NCI-H1048 (cell line): ENCODE results near the gene TUB.

ENCODE experiments used
- DNase-seq: peaks from one replicate; lab custom pipeline; 2025; lab: John Stamatoyannopoulos, UW

The TUB gene

DNA sequence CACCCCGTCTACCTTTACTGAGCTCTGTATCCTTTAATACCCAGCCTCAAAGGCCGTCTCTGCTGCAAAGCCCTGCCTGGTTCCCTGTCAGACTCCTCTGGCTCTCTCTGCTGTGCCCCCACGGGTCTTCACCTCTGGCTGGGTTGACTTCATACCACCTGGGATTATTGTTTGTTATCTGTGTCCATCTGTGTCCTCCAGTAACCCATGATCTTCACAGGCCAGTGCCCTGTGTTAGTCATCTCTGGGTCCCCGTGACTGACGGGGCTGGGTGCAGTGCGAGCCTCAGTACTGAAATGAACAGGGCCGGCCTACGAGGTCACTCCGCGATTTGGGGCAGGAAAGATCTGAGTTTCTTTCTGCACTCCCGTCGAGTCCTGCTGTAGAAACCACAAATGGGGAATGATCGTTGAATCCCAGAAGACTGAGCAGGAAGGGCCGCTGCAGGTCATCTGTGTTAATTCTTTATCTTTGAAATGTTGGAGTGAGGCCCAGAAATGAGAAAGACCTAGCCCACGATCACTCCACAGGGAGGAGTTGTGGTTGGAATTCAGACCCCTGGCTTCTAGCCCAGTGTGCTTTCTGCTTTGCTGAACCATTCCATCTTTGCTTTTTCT, 12.3 kb upstream of the TUB start:
- no peak for DNase-seq

DNA sequence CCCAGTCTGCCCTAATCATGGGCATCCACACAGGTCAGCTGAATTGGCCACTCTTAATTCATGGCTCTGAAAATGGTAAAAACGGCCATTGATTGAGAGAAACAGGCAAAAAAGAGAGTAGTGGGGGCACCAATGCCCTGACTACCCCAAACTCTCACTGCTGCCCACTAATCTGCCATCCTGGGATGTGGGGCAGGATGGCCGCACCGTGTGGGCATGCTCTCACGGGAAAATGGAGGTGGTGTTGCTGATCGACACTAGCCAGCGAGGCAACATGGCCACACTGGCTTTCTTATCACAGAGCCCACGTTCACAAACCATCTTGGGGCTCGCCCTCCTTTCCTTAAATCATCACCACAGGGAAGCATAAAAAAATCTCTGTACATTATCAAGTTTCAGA, 11.2 kb upstream of the TUB start:
- no peak for DNase-seq

DNA sequence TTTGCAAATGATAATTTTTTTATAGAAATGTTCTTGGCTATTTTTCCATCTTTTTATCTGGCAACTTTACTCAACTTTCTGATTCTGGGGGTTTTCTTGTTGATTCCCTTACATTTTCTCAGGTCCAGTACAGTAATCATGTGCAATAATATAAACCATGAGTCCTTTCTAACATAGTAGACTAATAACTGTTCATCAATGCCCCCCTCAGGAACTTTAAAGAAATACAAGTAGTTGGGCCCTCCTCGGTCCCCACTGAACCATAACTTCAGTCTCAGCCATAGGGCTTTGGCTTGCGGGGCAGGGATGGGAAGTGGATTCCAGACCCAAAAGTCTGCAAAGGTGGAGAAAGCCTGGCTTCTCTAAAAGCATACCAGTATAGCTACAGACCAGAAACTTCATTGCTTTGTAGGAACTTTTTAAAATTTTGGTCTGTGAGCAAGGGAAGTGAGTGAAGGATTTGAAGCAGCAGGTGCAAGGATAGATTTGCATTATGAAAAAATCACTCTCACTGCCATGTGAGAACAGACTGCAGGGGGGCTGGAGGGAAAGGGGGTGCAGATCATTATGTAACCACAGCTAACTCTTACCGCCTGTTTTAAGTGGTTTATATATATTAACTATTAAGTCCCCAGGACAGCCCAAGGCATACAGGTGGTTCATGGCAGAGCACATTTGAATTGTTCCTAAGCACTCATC, 10.4 kb upstream of the TUB start:
- no peak for DNase-seq

DNA sequence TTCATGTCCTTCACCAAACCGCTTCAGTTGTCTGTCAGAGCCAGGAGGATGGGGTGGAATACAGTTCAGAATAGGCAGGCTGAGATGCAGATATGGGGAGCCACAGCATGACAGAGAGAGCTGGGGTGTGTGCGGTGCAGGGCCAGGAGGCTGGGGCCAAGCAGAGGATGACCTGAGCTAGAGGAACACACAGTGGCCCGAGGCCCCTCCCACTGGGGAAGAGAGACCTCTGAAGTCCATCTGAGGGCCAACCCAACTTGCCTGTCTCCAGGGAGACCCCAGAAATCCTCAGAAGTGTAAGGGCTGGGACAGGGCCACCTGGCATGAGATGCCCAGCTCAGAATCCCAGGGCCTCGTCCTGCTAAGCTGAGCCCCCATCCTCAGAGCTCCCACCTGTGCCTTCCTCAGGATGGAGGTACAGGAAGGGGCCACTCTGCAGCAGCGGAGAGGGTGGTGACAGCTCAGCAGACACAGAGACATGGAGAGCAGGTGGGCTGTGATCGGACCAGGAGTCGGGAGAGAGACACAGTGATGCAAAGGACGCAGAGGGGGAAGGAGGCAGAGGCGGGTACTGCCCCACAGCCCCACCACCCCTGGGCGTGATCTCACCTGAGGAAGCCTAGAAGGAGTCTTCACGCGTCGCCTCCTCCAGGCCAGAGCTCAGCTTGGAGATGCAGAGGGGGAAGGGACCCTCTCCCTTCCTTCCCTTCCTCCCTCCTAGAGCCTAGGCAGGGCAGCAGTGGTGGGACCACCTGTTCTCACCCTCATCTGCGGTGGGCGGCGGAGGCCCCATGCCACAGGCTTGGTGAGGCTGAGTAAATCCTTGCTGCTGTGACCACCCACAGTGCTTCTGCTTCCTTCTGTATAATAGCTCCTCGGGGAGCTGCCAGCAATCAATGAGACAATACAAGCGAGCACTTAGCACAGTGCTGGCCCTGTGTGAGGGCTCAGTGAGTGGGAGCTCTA, 9.1 kb upstream of the TUB start:
- DNase-seq = no peak

DNA sequence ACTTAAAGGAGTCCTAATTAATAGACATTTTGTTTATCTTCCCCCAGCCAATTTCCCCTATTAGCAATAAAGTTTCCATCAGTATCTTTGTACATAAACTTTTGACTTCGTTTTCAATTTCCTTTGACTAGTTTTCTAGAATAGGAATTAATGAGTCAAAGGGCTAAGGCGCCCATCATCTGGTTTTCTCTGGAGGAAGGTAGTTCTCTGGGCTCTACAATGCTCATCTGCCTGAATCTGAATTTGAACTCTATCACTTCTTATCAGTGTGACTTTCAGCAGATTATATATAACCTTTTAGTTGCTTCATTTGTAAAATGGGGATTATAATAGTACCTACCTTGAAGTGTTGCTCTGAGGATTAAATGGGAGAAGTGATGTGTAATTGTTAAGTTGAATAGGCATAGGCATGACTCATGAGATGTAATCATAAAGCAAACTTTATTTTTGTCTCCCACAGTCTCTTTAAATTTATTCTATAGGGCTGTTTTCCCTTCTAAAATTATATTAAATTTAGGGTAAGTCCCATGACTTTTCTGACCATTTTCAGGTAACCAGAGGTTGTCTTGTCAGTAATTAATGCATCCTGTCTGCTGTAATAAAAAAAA, 5.8 kb upstream of the TUB start:
- DNase-seq = no peak

DNA sequence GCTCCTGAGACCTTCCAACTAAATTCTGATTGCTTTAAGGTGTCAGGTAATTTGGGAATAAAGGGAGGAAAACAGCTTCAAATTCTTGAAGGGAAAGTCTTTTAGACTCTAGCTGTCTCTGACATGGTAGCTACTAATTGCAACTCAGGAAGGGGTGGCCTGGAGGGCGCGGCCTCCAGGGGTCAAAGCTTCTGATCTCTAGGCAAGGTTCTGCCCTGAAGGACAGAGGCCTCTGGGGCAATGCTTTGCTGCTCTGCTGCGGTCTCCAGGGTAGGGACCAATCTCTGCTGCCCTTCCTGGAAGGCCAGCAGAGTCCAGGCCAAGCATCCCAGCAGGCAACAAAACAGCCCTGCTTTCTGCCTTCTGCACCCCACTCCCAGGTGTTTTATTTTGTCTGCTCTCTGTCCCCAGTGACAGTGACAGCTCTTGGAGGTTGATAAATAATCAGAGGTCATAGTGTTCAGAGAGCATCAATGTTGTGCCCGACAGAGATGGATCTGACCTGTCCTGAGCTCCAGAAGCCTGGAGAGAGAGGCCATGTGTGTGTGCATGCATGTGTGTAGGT, 1.8 kb upstream of the TUB start:
- DNase-seq = no peak

DNA sequence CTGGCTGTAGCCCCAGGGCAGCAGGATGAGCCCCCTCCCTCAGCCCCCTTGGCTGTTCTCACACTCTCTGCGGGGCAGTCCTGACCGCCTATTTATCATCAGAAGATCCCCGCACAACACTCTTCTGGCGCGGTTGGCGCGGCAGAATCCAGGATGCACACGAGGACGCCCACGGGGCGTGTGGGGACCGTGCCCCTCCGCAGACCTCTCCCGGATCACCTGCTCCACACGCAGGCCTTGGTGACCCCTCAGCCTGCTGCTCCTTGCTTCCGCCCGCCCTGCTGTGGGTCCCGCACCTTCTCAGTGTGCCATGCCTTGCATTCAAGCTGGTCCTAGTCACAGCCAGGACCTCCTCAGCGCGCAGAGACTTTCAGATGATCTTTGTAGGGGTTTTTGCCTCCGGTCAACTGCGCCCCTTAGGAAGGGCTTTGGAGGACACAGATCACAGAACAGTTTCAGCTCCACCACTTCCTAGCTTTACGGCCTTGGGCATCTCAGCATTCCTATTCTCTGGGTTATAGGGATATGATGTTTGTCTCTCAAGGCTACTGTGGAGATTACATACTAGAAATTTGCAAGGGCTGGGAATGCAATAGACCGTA, 841 bp upstream of the TUB start:
- no peak for DNase-seq

DNA sequence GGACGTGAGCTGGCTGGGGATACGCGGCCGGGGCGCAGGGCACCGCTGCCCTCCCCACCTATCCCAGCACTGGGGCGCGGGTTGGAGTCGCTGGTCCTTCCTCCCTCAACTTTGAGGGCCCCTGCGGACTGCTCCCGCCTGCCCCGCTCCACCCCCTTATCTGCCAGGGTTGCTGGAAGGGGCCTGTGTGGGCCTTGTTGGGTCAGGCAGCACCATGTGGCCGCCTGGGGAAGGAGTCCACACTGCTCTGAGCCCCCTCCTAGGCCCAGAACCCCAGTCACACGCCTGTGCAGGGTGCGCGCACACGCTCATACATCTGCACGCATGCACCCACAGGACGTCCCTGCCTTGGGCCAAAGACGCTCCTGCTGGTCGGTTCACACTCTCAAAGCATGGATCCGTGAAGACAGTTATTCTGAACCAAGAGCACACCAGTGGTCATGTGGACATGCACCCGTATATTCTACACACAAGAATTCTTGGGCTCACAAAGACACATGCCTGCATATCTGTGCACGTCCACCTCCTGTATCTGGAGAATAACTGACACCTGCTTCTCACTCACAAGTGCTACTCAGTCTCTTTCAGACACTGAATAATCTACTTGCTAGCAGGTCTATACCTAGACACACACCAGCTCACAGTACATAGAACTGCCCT, 710 bp downstream of the TUB start:
- no peak for DNase-seq

DNA sequence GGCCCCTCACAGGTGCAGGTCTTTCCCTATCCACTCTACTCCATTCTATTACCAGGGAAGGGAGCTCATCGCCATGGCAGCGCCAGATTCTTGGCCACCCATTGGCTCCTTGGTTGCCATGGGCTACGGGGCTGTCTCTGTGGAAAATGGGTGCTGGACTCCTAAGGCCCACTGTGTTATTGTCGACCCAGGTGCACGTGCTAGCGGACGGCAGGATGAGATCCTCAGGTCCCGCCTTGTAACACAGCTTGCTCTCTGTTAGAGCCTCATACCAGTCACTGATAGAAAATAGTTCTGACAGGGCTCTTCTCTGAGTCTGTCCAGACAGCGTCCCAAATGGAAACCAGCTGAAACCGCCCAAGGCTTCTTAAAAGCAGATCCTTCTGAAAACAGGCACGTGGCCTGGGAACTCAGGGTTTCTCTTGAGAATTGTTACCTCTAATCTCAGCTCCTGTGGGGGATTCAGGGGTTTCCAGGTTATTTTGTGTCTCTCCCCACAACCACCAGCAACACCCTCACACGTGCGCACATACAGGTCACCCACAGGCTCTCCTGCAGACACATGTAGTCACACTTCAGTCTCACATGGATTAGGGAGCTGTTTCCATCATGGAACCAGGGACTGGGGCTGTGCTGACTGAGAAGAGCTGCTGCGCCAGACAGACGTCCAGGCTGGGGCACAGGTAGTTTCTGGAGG, 1.5 kb downstream of the TUB start:
- no peak for DNase-seq

DNA sequence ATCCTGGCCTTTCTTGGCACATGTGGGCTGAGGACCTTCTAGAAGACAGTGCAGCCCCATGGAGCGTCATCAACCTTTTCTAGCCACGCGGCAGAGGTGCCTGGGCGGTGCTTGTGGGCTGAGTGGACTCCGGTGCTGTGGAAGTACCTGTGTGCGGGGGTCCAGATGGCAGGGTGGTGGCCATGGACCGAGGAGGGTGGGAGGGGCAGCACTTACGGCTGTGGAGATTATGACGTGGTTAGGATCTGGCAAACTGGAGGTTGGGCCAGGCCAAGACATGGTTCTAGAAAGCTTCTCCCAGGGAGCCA, 2.0 kb downstream of the TUB start:
- no peak for DNase-seq

DNA sequence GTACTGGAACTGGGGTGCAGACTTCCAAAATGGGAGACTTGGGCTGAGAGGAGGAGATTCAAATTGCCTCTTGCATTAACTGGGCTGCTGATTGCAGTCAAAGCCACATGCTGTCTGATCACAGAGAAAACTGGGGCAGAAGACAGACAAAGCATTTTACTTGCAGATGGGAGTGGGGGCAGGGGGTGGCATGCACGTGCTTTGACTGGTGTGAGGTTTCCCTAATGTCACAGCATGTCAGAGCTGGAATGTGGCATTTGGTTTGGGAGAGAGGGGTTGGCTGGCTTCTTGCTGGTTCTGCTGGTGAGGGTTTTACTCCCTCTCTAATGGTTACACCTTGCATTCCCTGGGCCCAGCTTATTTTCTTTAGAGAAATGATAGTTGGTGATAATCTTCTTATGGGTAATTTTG, 2.9 kb downstream of the TUB start:
- no peak for DNase-seq

DNA sequence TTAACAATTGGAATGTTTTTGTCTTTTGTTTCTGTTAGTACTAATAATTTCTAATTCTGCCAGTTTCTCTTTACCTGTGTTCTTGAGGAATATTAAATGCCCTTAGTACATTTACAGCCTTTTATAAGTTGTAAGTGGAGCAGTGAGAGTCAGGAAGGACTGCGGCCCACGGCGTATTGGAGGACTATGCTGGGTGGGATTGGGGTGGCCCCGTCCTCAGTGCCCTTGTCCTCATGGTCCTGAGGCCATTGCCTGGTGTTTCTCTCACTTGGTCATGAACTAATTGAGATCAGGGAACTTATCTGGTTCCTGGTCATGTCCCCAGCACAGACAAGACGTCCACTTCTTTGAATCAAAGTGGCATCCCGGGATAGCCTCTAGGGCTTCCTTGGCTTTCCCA, 3.3 kb downstream of the TUB start:
- no peak for DNase-seq

DNA sequence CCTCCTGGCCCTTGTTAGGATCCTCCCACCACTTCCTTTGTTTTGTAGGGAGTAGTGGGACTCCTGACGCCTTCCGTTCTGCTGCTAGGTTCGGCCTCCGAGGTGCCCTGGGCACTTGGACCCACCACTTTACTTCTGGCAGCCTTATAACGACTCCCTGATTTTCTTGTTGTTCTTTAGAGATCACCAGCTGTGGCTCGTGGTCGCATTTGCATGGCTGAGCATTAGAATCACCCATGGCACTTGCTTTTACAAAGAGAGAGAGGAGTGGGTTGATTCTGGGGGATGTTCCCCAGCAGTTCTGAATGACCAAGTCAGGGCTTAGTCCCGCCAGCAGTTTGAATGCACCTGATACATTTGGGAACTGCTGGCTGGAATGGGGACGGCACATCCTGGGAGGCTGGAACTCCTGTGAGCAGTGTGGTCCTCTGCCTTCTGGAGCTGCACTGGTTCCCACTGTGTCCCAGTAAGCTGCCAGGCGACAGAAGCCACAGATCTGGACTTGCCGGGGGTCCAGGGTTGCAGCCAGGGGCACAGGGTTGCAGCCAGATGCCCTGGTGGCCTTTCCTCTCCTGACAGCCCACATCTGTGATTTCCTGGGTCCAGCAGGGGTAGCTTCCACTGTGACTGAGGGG, 4.1 kb downstream of the TUB start:
- DNase-seq = no peak

DNA sequence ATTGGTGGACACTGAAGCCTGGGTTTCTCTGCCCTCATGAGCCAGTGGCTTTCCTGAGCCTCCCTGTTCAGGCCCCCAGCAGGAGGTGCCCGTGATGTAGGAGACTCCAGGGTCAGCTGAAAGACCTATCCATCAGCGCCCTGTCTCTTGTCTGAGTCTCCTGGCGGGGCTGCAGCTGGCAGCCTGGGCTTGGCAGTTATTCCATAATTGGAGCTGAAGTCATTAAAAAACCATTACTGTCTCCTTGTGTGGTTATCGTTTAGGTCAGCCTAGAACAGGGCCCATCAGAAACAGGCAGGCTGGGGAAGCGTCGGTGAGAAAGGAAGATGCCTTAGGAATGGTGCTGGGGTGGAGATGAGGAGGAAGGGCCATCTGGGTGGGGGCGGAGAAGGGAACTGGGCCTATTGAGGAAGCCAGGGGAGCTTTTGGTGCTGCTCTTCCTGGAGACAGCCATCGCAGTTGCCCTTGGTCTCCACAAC, 5.0 kb downstream of the TUB start:
- no peak for DNase-seq

DNA sequence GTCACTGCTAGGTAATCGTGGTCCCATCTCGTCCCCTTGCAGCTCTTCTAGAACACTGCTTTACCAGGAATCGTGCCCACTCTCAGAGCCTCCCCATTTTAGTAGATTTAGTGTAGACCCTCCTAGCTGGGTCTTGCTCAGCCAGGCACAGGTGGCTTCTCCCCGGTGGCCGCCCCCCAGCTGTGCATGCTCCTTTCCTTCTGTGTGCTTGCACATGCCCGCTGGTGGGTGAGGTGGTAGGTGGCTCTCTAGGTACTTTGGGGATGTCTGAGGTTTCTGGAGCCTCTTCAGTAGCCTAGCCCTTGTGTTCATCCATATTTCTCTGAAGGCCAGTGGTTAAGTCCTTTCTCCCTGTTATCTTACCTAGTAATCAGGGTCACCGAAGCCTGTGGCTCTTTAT, 5.6 kb downstream of the TUB start:
- DNase-seq = no peak

DNA sequence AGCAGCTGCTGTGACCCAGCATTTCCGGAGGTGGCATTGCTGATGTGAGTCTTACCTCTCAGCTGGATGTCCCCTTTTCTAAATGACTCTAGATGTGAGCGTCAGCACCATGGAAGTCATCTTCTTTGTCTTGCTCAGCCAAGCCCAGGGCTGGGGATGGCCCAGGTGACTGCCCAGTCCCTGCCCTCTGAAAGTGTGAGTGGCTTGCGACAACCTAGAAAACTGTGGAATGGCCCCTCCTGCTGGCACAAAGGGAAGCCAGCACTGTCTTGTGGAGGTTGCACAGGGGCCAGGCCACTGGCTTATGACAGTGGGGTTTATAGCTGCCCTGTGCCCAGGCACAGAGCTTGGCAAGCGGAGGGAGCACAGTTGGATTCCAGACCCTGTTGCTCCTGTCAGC, 6.2 kb downstream of the TUB start:
- DNase-seq = no peak

DNA sequence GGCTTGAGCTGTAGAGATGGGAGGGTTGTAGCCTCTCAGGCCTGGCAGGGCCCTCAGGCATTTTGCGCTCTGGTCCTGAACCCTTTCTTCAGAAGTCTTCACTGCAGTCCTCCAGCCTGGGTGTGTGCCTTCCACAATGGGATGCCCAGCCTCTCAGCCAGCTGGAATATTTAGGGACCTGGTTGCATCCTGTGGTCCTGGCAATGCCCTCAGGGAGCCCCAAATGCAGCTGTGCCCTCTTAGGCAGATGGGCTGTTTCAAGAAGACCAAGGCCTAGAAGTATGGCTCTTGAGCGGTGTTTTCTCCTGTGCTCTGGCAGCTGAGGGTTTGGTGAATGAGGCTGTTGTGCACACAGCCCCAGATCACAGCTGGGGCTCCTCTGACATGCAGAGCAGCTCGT, 6.7 kb downstream of the TUB start:
- DNase-seq = no peak

DNA sequence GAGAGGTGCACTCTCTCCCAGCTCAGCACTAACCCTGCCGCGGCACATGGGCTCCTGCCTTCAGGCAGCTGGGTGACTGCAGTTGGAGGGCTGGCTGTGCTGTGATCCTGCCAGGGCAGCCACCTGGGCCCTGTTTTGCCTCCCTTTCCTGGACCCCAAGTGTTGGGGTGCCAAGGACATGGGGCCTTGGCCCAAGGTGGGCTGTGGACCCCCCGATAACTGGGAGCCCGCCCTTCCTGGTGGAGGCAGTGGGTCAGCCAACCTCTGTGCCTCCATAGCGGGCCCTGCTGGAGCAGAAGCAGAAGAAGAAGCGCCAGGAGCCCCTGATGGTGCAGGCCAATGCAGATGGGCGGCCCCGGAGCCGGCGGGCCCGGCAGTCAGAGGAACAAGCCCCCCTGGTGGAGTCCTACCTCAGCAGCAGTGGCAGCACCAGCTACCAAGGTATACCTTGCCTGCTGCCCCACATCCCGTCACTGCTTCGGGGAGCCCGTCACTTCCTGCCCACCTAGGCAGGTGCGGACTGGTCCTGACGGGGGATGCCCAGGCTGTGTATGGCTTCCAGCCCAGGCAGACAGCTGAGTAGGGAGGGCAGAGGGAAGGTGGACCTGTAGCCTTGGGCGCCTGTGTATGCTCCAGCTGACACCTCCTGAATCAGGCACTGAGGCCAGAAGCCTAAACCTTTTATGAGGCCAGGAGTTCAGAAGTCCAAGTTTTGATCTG, 8.9 kb downstream of the TUB start:
- DNase-seq = no peak

DNA sequence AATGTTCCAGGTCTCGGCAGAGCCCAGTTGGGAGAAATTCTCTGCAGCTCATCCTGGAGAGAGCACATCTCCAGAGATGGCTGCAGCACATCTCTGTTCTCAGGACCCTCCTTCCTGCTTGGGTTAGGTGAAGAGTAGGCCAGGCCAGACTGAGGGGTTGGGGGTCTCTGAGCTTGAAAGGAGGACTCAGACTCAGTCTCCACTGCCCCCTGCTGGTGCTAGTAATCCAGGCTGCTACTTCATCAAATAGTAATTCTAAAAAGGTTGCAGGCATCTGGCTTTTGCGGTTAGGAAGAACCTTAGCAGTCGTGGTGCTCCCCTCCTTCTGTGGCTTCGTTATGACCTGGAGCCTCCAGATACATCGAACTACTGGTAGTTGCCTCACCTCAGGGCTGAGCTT, 9.7 kb downstream of the TUB start:
- no peak for DNase-seq

DNA sequence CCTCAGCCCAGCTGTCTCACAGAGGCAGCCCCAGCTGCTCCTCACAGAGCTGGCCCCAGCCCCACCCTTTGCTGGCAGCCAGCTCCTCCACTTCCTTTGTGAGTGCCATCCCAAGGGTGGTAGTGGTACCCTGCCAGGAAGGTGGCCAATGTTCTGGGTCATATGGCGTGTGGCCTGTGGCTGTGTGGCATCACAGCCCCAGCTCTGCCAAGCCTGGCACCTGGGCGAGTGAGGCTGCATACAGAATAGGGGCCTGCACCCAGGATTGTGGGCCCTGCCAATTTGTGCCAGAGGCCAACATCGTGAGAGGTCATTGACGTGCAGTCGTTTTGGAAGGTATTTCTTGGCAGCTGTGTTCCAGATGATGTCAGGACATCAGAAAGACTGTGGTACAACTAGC, 10.7 kb downstream of the TUB start:
- no peak for DNase-seq
